H1 (cell line): ENCODE results near the gene LLGL2. TPM values are rescaled to one million over a fixed set of nuclear protein-coding genes. Genes with fewer than 3 reads are reported as not detected.

Source experiments
- CTCF ChIA-PET: fragments of 300-600 bp; sonication (Branson Sonifier 250); formaldehyde crosslinking; loops from one replicate; lab custom pipeline; 2021; ENCODE audit not compliant: partially characterized antibody; lab: Charles Lee
- POLR2A ChIA-PET: fragments of 300-600 bp; sonication (Branson Sonifier 250); formaldehyde crosslinking; loops from one replicate; lab custom pipeline; 2021; ENCODE audit warnings: inconsistent platforms; ENCODE audit not compliant: partially characterized antibody; lab: Charles Lee
- DNase-seq, 2 experiments: peaks; one replicate each; pipeline versions ENCODE4 v3.0.0 to v3.0.0-alpha.2; 2010 to 2022; ENCODE audit warnings: low spot score in 2 of 2, low read depth in 1 of 2, mixed read lengths in 1 of 2
- FAIRE-seq: peaks from 2 replicates; lab custom pipeline; 2011; peaks lifted over from hg19 to GRCh38; lab: Jason Lieb, UNC
- H2AFZ ChIP-seq: 2 replicates; pipeline ENCODE4 v1.8.1; 2012; ENCODE audit warnings: low read length, inconsistent platforms
- H2AK5ac ChIP-seq: 2 replicates; pipeline ENCODE4 v1.6.1; 2013; ENCODE audit warnings: low read depth, low read length
- H2BK120ac ChIP-seq: replicated peaks from 2 replicates; pipeline ENCODE3; 2013; ENCODE audit warnings: low read depth, low read length, inconsistent platforms
- H2BK12ac ChIP-seq: 2 replicates; pipeline ENCODE4 v1.6.1; 2013; ENCODE audit warnings: low read depth, low read length
- H2BK15ac ChIP-seq: 2 replicates; pipeline ENCODE4 v1.6.1; 2013; ENCODE audit warnings: low read length
- H2BK20ac ChIP-seq: 2 replicates; pipeline ENCODE4 v1.6.1; 2013; ENCODE audit warnings: low read length
- H2BK5ac ChIP-seq: 2 replicates; pipeline ENCODE4 v1.6.1; 2013; ENCODE audit warnings: low read depth, low read length
- H3K14ac ChIP-seq: 2 replicates; pipeline ENCODE4 v1.6.1; 2013; ENCODE audit warnings: inconsistent platforms; ENCODE audit not compliant: insufficient read length
- H3K18ac ChIP-seq: 2 replicates; pipeline ENCODE4 v1.6.1; 2013; ENCODE audit warnings: low read length; ENCODE audit errors: extremely low read depth
- H3K23ac ChIP-seq: 2 replicates; pipeline ENCODE4 v1.6.1; 2013; ENCODE audit warnings: inconsistent platforms; ENCODE audit not compliant: insufficient read length
- H3K23me2 ChIP-seq: 2 replicates; pipeline ENCODE4 v1.6.1; 2013; ENCODE audit warnings: low read depth, low read length
- H3K27ac ChIP-seq: 2 replicates; pipeline ENCODE4 v1.6.1; 2011; ENCODE audit warnings: low read depth, low read length, inconsistent platforms
- H3K27me3 ChIP-seq, 4 experiments: replicated peaks in 1 of 4; 1 replicate in 1 of 4; 2 replicates in 3 of 4; pipeline versions ENCODE4 v1.6.1 to v1.8.1; 2011 to 2013; ENCODE audit warnings: low read length in 3 of 4, mild to moderate bottlenecking in 3 of 4, inconsistent platforms in 2 of 4, mixed read lengths in 2 of 4, moderate library complexity in 1 of 4; ENCODE audit not compliant: control insufficient read depth in 3 of 4, insufficient read depth in 3 of 4; ENCODE audit errors: extremely low read depth in 1 of 4
- H3K36me3 ChIP-seq, 4 experiments: 2 replicates each; pipeline versions ENCODE4 v1.6.1 to v1.8.1; 2011 to 2013; ENCODE audit warnings: mild to moderate bottlenecking in 4 of 4, low read length in 3 of 4, moderate library complexity in 2 of 4, control low read depth in 1 of 4, inconsistent platforms in 1 of 4; ENCODE audit not compliant: insufficient read depth in 4 of 4, control insufficient read depth in 2 of 4
- H3K4ac ChIP-seq: replicated peaks from 2 replicates; pipeline ENCODE3; 2013; ENCODE audit warnings: low read length, low read depth, mixed read lengths, inconsistent platforms; ENCODE audit not compliant: insufficient read length
- H3K4me1 ChIP-seq, 4 experiments: replicated peaks in 1 of 4; 1 replicate in 1 of 4; 2 replicates in 3 of 4; pipeline versions ENCODE4 v1.6.1 to v1.8.1; 2011 to 2013; ENCODE audit warnings: low read length in 3 of 4, inconsistent platforms in 2 of 4, mixed read lengths in 1 of 4; ENCODE audit not compliant: insufficient read depth in 4 of 4, control insufficient read depth in 3 of 4
- H3K4me2 ChIP-seq, 2 experiments: 2 replicates each; pipeline versions ENCODE4 v1.6.1 to v1.8.1; 2011 to 2013; ENCODE audit warnings: low read depth in 2 of 2, low read length in 2 of 2, control low read depth in 1 of 2, inconsistent platforms in 1 of 2, mild to moderate bottlenecking in 1 of 2; ENCODE audit not compliant: insufficient read depth in 1 of 2
- H3K4me3 ChIP-seq, 4 experiments: fragments of 200-600, 300-600 bp in 1 of 4; sonication (generic), shearing (Covaris generic), sonication (Bioruptor Twin) in 1 of 4; 2 replicates each; pipeline versions ENCODE4 v1.5.1 to v1.8.1; 2011 to 2016; ENCODE audit warnings: low read length in 4 of 4, low read depth in 3 of 4, control low read depth in 2 of 4, inconsistent platforms in 2 of 4, mild to moderate bottlenecking in 2 of 4, mixed read lengths in 1 of 4, moderate library complexity in 1 of 4; ENCODE audit not compliant: insufficient read depth in 2 of 4; ENCODE audit errors: extremely low read depth in 1 of 4
- H3K56ac ChIP-seq: replicated peaks from 2 replicates; pipeline ENCODE3; 2013; ENCODE audit warnings: low read depth, mild to moderate bottlenecking, mixed read lengths, low read length, inconsistent platforms; ENCODE audit not compliant: insufficient read length
- H3K79me1 ChIP-seq: 2 replicates; pipeline ENCODE4 v1.6.1; 2013; ENCODE audit warnings: low read depth, low read length, control low read depth
- H3K79me2 ChIP-seq, 2 experiments: 2 replicates each; pipeline versions ENCODE4 v1.6.1 to v1.8.1; 2012 to 2013; ENCODE audit warnings: low read length in 2 of 2, mild to moderate bottlenecking in 2 of 2, inconsistent platforms in 1 of 2; ENCODE audit not compliant: insufficient read depth in 2 of 2, control insufficient read depth in 1 of 2
- H3K9ac ChIP-seq, 4 experiments: replicated peaks in 1 of 4; 1 replicate in 1 of 4; 2 replicates in 3 of 4; pipeline versions ENCODE4 v1.6.1 to v1.8.1; 2011 to 2013; ENCODE audit warnings: low read depth in 3 of 4, low read length in 3 of 4, control low read depth in 2 of 4, mild to moderate bottlenecking in 2 of 4, moderate library complexity in 2 of 4, inconsistent platforms in 1 of 4; ENCODE audit errors: extremely low read depth in 1 of 4
- H3K9me3 ChIP-seq, 2 experiments: 2 replicates each; pipeline versions ENCODE4 v1.6.1 to v1.8.1; 2012 to 2013; ENCODE audit warnings: mild to moderate bottlenecking in 2 of 2, moderate library complexity in 2 of 2, control low read depth in 1 of 2, inconsistent platforms in 1 of 2, low read depth in 1 of 2, low read length in 1 of 2, mixed read lengths in 1 of 2; ENCODE audit not compliant: insufficient read depth in 2 of 2
- H4K20me1 ChIP-seq, 2 experiments: replicated peaks in 1 of 2; 2 replicates each; pipeline versions ENCODE3 to v1.8.1; 2011 to 2013; ENCODE audit warnings: inconsistent platforms in 2 of 2, low read length in 2 of 2, mild to moderate bottlenecking in 1 of 2; ENCODE audit not compliant: insufficient read depth in 2 of 2, control insufficient read depth in 1 of 2
- H4K5ac ChIP-seq: 2 replicates; pipeline ENCODE4 v1.6.1; 2013; ENCODE audit warnings: low read length, low read depth, mixed read lengths, inconsistent platforms; ENCODE audit not compliant: insufficient read length
- H4K8ac ChIP-seq: 2 replicates; pipeline ENCODE4 v1.8.0; 2013; ENCODE audit warnings: mild to moderate bottlenecking, moderate library complexity, low read length, inconsistent platforms; ENCODE audit not compliant: insufficient read depth; ENCODE audit errors: extremely low read depth
- H4K91ac ChIP-seq: replicated peaks from 2 replicates; pipeline ENCODE3; 2013; ENCODE audit warnings: low read length, mixed read lengths, inconsistent platforms; ENCODE audit not compliant: insufficient read length
- CBX5 ChIP-seq: fragments of 300-800, 300-1000 bp; sonication (generic); IDR thresholded peaks from 2 replicates; pipeline ENCODE4 v1.7.1; 2016; ENCODE audit warnings: antibody characterized with exemption, low read length, low read depth
- HDAC6 ChIP-seq: IDR thresholded peaks from one replicate; pipeline ENCODE4 v1.7.1; 2012; ENCODE audit warnings: low read depth, mild to moderate bottlenecking, inconsistent platforms, low read length, moderate library complexity
- KDM1A ChIP-seq: fragments of 200-600, 300-600 bp; sonication (generic); IDR thresholded peaks from 2 replicates; pipeline ENCODE4 v1.7.1; 2016; ENCODE audit warnings: mild to moderate bottlenecking, low read length, borderline replicate concordance
- WGBS, 2 experiments: shearing (Covaris generic) in 1 of 2; methylation state at CpG; one replicate each; pipeline versions ENCODE4 v1.1.6 to v1.1.7; 2013 to 2015; ENCODE audit warnings: low lambda C conversion rate in 2 of 2, mixed read lengths in 2 of 2, inconsistent platforms in 1 of 2, low coverage in 1 of 2, missing lambda C conversion rate in 1 of 2; ENCODE audit not compliant: insufficient replicate concordance in 2 of 2, insufficient coverage in 1 of 2, insufficient read length in 1 of 2; ENCODE audit errors: extremely low coverage in 1 of 2, missing lambda C conversion rate in 1 of 2; 5-methylcytosine and 5-hydroxymethylcytosine counted together
- polyA plus RNA-seq, 7 experiments: library from polyadenylated mRNA; depleted of rRNA in 3 of 7; stranded (reverse) in 5 of 7; unstranded in 2 of 7; fragments of >200 nt in 5 of 7; fragments of 200-250 nt in 2 of 7; gene quantifications; 1 replicate in 5 of 7; 2 replicates in 1 of 7; 4 replicates in 1 of 7; pipeline versions ENCODE4 v1.2.1 to v1.2.3, GENCODE V29; 2011 to 2013; ENCODE audit warnings: missing spikeins in 2 of 7, mixed read lengths in 2 of 7
- total RNA-seq: library from RNA; stranded (reverse); fragmentation: NEBNext Ultra II Directional; extraction: Animal tissue kit (Norgen Biotek cat#: 25700); gene quantifications from 2 replicates; pipeline ENCODE4 v1.2.1, GENCODE V29; 2021

Gene LLGL2
- total and polyA plus RNA-seq, 2 of the 8 experiments (the other 6 are each of a cell fraction or from before 2014, with no cell fraction given): 64.5 to 77.1 TPM

GRCh38 chr17:75476752-75477489 lies 48.6 kb upstream of the LLGL2 start:
- ChIA-PET POLR2A (interaction anchor here (0.6 to 1.2 kb wide), 2 partner anchors 24 to 274 kb away, joined by 3 to 7 read pairs; no protein-coding TSS in a partner anchor), CTCF (interaction anchor here (0.5 to 1.3 kb wide), 11 partner anchors 9 to 188 kb away, joined by 3 to 5 read pairs (median 3); partner anchors contain the start of gene SLC25A19)
- H3K4ac ChIP-seq: no peak overlapping the region
- H3K79me1 ChIP-seq: no peaks in the 10 kb centered on the region; the same call in 1 of the 2 replicates
- H4K91ac ChIP-seq: no peak overlapping the region
- 77% methylated on average over 11 of the region's 11 CpGs; no CpG with 5 or more reads in 1 of the 2 experiments for WGBS, 2 experiments
- no peak overlapping the region for H3K9ac ChIP-seq
- H3K4me1 ChIP-seq: peaks cover 0 to 7% (median under 1%) of the 10 kb centered on the region in 4 experiments; a peak in 4 of 7 replicates
- H4K5ac ChIP-seq: no peak overlapping the region
- no peak overlapping the region for H2AFZ ChIP-seq
- no peaks in the 10 kb centered on the region for H3K79me2 ChIP-seq
- no peak overlapping the region for H3K4me3 ChIP-seq
- H3K36me3 ChIP-seq: peaks cover 0 to 10% (median 6%) of the 10 kb centered on the region in 4 experiments; a peak in 5 of 8 replicates
- no peak overlapping the region for H4K8ac ChIP-seq
- no peaks in the 10 kb centered on the region for H4K20me1 ChIP-seq
- TF ChIP-seq KDM1A (no peak), HDAC6 (no peak), CBX5 (no peak)
- FAIRE-seq (no peak), DNase-seq (no peak)
- H3K23ac ChIP-seq: no peak overlapping the region
- no peak overlapping the region for H3K18ac ChIP-seq
- H3K23me2 ChIP-seq: no peaks in the 10 kb centered on the region
- no peak overlapping the region for H2BK20ac ChIP-seq
- no peaks in the 10 kb centered on the region for H3K27me3 ChIP-seq
- H3K9me3 ChIP-seq: no peaks in the 10 kb centered on the region
- no peak overlapping the region for H3K14ac ChIP-seq
- no peak overlapping the region for H3K4me2 ChIP-seq
- no peak overlapping the region for H2AK5ac ChIP-seq
- no peak overlapping the region for H3K27ac ChIP-seq
- H2BK5ac ChIP-seq: no peak overlapping the region
- no peak overlapping the region for H2BK15ac ChIP-seq
- H2BK120ac ChIP-seq: no peak overlapping the region
- no peak overlapping the region for H2BK12ac ChIP-seq
- H3K56ac ChIP-seq: no peak overlapping the region
